Measurements from ENCODE around the gene TMEM95.
"Not testable (repeated sequence)": the region's sequence is repeated elsewhere in the genome, so short reads cannot be mapped to it uniquely, and the experiment has no call there.

The TMEM95 gene

GRCh38 chr17:7367083-7367482, 12.1 kb downstream of the TMEM95 start:
- no peak for DNase-seq (ENCODE audit: low read depth)
- TF ChIP-seq CTCF (IDR thresholded peaks at IDR 0.05; ENCODE audit: low read length, missing control alignments), result no peak
- no peak overlapping the region for H3K4me3 ChIP-seq (replicated peaks; ENCODE audit: low read depth, low read length)

- DNase-seq (ENCODE audit: low read depth), result no peak
- TF ChIP-seq CTCF (IDR thresholded peaks at IDR 0.05; ENCODE audit: low read length, missing control alignments), result no peak
Measured at GRCh38 chr17:7367918-7368598, 13.1 kb downstream of the TMEM95 start.

GRCh38 chr17:7368599-7368994, 13.6 kb downstream of the TMEM95 start:
- DNase-seq (ENCODE audit: low read depth); H3K4me3 ChIP-seq (replicated peaks; ENCODE audit: low read depth, low read length): not testable (repeated sequence)

More at GRCh38 chr17:7367918-7368598, 13.1 kb downstream of the TMEM95 start:
- H3K4me3 ChIP-seq (replicated peaks; ENCODE audit: low read depth, low read length), result no peak overlapping the region

- no peak overlapping the region for H3K4me3 ChIP-seq (replicated peaks; ENCODE audit: low read depth, low read length)
- DNase-seq (ENCODE audit: low read depth), result no peak
- TF ChIP-seq CTCF (IDR thresholded peaks at IDR 0.05; ENCODE audit: low read length, missing control alignments), result no peak
Measured at GRCh38 chr17:7369825-7370224, 14.9 kb downstream of the TMEM95 start.

- no peak for TF ChIP-seq CTCF (IDR thresholded peaks at IDR 0.05; ENCODE audit: low read length, missing control alignments)
- no peak for DNase-seq (ENCODE audit: low read depth)
- H3K4me3 ChIP-seq (replicated peaks; ENCODE audit: low read depth, low read length), result no peak overlapping the region
Measured at GRCh38 chr17:7370853-7371252, 15.9 kb downstream of the TMEM95 start.

GRCh38 chr17:7374353-7374752, 19.4 kb downstream of the TMEM95 start:
- no peak for DNase-seq (ENCODE audit: low read depth)
- TF ChIP-seq CTCF (IDR thresholded peaks at IDR 0.05; ENCODE audit: low read length, missing control alignments), result no peak
- H3K4me3 ChIP-seq (replicated peaks; ENCODE audit: low read depth, low read length), result no peak overlapping the region

- H3K4me3 ChIP-seq (replicated peaks; ENCODE audit: low read depth, low read length), result no peak overlapping the region
- no peak for TF ChIP-seq CTCF (IDR thresholded peaks at IDR 0.05; ENCODE audit: low read length, missing control alignments)
- no peak for DNase-seq (ENCODE audit: low read depth)
Measured at GRCh38 chr17:7379134-7379533, 24.2 kb downstream of the TMEM95 start.
